ENCODE results near the gene SPESP1. TPM values are rescaled to one million over a fixed set of nuclear protein-coding genes. Genes with fewer than 3 reads are reported as not detected.

SPESP1 gene
- total and polyA plus RNA-seq, 2 donors (not counting 3 experiments of a cell fraction or from before 2014, with no cell fraction given), result 1.5 to 2.0 TPM

DNA sequence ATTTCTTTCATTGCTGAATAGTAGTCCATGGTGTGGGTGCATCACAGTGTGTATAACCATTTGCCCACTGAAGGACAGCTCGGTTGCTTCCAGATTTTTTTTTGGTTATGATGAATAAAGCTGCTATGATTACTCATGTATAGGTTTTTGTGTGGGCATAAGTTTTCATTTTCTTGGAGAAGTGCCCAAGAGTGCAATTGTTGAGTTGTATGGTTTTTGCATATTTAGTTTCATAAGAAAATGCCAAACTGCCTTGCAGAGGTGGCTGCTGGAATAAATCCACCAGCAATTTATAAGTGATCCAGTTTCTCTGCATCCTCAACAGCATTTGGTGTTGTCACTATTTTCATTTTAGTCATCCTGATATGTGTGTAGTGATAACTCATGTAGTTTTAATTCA, 8.4 kb upstream of the SPESP1 start:
- H3K27ac ChIP-seq (ENCODE audit: insufficient read depth, low read depth, low read length), result no peak overlapping the region
- H3K27me3 ChIP-seq (ENCODE audit: control insufficient read depth in 2 of 2, insufficient read depth in 2 of 2, low read length in 2 of 2), result peaks cover 5 to 34% of the 10 kb centered on the region in 2 experiments
- CTCF ChIA-PET, result interaction anchor here (4.5 kb wide), 1 partner anchor 368 kb away, joined by 53 read pairs; no protein-coding TSS in a partner anchor
- POLR2A ChIA-PET, result no interaction called here
- BruUV-seq (replicated peaks), result no TSS peak
- no peak overlapping the region for H2AFZ ChIP-seq (ENCODE audit: low read depth, low read length)
- H3K4me2 ChIP-seq (ENCODE audit: insufficient read depth, low read length), result no peak overlapping the region
- DNase-seq (ENCODE audit: low read depth, low spot score) (no peak), FAIRE-seq (no peak)
- no peaks in the 10 kb centered on the region for H3K9me1 ChIP-seq (replicated peaks; ENCODE audit: control insufficient read depth, extremely low read depth, insufficient read depth, low read length)
- H3K9ac ChIP-seq (replicated peaks; ENCODE audit: extremely low read depth, insufficient read depth, low read length), result no peak overlapping the region
- no peak overlapping the region for H3K4me3 ChIP-seq (replicated peaks in 1 of 3; ENCODE audit: insufficient read depth in 1 of 3, low read depth in 1 of 3, low read length in 3 of 3)
- no peaks in the 10 kb centered on the region for H3K4me1 ChIP-seq (ENCODE audit: control insufficient read depth, extremely low read depth, insufficient read depth, low read length)
- intact Hi-C loops (cut with micrococcal nuclease), result no loop called here
- H4K20me1 ChIP-seq (replicated peaks; ENCODE audit: control insufficient read depth, extremely low read depth, insufficient read depth, low read length), result no peaks in the 10 kb centered on the region
- H3K36me3 ChIP-seq (ENCODE audit: control insufficient read depth in 2 of 2, extremely low read depth in 1 of 2, insufficient read depth in 2 of 2, low read length in 2 of 2), result no peaks in the 10 kb centered on the region
- no peak for TF ChIP-seq GATA2 (IDR thresholded peaks at IDR 0.05; ENCODE audit: insufficient read depth, insufficient read length, low read depth, low read length)
- TF ChIP-seq EZH2 (IDR thresholded peaks at IDR 0.05; ENCODE audit: borderline replicate concordance, low read depth, low read length, severe bottlenecking), result no peak
- TF ChIP-seq POLR2A (IDR thresholded peaks at IDR 0.05; ENCODE audit: low read depth, low read length), result no peak
- no peak for TF ChIP-seq FOS (IDR thresholded peaks at IDR 0.05; ENCODE audit: borderline replicate concordance, insufficient read depth, low read length)
- TF ChIP-seq, protein P1, sequence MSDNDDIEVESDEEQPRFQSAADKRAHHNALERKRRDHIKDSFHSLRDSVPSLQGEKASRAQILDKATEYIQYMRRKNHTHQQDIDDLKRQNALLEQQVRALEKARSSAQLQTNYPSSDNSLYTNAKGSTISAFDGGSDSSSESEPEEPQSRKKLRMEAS (IDR thresholded peaks at IDR 0.05; ENCODE audit: insufficient read depth, insufficient read length), result no peak
- no peak for TF ChIP-seq CTCF (IDR thresholded peaks at IDR 0.05; ENCODE audit: extremely low read depth in 1 of 2, insufficient read depth in 1 of 2, low read depth in 1 of 2, low read length in 2 of 2)
- TF ChIP-seq JUN (IDR thresholded peaks at IDR 0.05; ENCODE audit: borderline replicate concordance, insufficient read depth, insufficient read length, low read depth), result no peak
- TF ChIP-seq POLR2AphosphoS5 (IDR thresholded peaks at IDR 0.05; ENCODE audit: insufficient read depth, low read depth, low read length), result no peak
- no peak for TF ChIP-seq MYC (IDR thresholded peaks at IDR 0.05; ENCODE audit: low read depth, low read length)
- H3K79me2 ChIP-seq (ENCODE audit: control insufficient read depth, insufficient read depth, low read length), result no peaks in the 10 kb centered on the region
- dilution Hi-C loops (cut with MboI; ENCODE audit: extremely low pct_ligation_motif_present, low sequenced_read_pairs), result no loop called here
- H3K9me3 ChIP-seq (replicated peaks; ENCODE audit: control insufficient read depth, insufficient read depth, low read length), result no peaks in the 10 kb centered on the region
